NCI-H2029 (cell line): Measurements from ENCODE around the gene NINJ1.

Experiments used
- DNase-seq: peaks from one replicate; lab custom pipeline; 2025; lab: John Stamatoyannopoulos, UW

NINJ1 gene

DNA sequence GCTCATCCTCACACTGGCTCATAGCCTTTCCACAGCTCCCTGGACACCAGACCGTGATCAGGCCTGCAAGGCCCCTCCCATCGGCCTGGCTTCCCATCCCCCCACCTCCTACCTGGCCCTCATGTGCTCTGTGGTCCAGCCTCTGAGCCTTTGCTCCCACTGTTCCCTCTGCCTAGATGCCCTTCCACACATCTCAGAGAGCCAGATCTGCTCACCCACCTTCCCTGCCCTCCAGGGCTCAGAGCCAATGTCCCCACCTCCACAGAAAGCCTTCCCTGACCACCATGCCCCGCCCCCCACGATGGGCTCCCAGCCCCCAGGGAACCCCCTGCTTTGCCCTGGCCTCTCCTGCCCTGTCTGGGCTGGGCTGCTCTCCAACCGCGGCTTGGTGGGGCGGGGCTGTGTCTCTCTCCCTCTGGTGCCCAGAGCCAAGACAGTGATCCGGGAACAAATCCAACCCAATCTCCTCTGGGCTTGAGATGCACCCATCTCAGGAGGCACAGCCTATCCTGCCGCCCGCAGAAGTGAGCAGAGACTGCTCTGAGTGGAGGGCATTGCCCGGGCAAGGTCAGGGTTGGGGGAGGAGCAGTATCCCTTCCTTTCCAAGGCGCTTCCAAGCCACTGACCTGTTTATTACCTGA lies 1.6 kb downstream of the NINJ1 start:
- DNase-seq = peak; percentile 52

DNA sequence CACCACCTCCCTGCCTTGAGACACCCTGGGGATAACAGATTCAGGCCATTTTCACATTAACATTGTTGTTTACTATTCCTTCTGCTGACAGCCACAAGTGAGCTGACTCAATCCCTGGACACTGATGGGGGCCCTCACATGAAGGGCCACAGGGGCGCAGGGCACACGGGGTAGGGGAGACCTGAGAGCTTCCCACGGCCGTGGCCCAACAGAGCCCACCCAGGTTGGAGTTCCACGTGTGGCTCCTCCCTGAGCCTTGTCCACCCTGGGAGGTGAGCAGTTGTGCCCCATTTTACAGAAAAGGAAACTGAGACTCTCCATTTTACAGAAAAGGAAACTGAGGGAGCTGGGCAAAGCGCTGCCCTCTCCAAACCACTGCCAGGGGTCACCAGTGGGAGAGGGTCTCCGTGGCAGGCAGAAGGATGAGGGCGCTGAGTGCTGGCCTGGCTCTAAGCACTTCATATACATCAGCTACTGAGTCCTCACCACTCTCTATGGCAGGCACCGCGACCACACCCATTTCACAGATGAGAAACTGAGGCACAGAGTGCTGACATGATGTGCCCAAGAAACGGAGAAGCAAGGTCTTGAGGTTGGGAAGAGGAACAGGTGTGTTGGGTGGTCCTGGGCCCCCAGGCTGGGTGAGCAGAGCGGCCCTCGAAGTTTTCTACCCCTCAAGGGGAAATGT lies 2.3 kb downstream of the NINJ1 start:
- DNase-seq = no peak

- no peak for DNase-seq
Measured at GRCh38 chr9:93130861-93131481, 3.1 kb downstream of the NINJ1 start.

DNA sequence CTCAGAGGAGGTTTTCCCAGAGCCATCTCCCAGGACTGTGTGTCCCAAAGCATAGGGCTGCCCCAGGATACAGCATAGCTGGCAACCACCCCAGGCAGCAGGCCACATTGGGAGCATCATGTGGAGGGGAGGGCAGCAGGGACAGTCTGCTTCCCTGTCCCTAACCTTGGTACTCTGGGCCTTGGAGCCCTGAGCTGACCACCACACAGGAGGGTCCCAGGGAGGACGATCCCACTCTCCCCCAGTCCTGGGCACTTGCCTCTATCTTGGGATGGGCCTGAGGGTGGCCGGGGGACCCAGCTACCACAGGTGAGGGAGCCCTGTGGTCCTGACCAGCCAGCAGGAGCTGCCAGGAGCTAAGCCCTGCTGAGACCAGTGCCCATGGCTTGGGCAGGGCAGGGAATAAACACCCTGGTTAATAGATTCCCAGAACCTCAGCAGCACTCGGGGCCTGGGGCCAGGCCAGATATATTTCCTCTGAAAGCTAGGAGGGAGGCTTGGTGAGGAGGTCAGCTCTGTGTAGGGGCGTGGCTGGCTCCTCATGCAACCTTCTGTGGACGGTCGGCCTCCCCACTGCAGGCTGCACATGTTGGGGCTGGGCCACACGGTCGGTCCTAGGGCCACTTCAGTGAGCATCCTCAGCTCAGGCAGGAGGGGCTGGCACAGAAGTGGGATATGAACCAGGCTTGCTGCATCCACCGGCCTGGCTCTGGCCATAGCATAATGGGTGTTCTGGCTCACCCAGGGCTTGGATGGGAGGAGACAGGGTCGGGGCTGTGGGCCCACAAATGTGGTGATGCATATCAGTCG lies 4.2 kb downstream of the NINJ1 start:
- no peak for DNase-seq

GRCh38 chr9:93129286-93129685 lies 4.8 kb downstream of the NINJ1 start:
- DNase-seq = no peak

DNA sequence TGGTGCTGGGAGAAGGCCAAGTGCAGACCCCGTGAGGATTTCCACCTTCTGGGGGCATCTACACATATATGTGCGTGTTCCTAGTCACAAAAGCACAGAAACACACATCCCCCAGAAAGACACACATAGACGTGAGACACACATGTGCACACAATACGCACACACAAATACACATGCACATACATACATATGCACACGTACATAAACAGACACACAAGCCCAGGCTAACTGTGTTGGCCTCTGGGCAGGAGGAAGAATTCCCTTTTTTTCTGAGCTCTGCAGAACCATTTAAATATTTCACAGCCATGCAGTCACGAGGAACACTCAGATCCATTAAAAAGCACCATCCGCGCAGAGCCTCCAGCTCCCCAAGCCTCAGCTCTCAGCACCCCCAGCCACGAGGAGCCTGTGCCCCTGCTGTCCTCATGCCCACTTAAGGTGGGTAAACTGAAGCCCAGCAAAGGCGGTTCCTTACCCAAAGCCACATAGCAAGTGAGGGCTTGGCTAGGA lies 5.3 kb downstream of the NINJ1 start:
- no peak for DNase-seq

DNA sequence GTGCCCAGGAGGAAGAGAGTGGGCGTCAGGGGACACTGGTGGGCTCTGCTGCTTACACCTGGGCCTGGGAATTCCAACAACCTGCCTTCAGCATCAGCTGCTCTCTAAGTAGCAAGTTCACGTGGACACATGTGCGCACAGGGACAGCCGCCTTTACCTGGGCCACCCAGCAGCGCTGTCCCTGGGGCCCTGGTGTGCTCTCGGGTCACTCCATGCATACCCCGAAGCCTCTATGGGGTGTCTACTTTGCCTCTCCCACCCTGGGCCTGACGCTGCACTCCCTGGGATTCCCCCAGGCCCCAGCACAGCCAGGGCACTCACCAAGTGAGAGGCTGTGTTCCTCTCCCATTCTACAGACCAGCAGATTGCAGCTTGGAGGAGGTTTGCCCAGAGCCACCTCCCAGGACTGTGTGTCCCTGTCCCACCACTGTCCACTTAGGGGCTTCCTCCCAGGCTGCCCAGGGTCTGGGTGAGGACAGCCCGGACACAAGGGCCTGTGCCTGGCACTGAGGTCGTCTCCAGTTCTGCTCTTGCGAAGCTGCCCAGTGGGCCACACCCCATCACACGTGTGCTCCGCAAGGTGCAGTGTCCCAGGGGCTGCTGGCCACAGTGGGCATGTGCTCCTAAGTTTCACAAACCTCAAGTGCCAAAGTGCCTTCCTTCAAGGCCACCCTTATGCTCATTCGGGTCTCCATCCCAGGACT lies 5.9 kb downstream of the NINJ1 start:
- no peak for DNase-seq

DNA sequence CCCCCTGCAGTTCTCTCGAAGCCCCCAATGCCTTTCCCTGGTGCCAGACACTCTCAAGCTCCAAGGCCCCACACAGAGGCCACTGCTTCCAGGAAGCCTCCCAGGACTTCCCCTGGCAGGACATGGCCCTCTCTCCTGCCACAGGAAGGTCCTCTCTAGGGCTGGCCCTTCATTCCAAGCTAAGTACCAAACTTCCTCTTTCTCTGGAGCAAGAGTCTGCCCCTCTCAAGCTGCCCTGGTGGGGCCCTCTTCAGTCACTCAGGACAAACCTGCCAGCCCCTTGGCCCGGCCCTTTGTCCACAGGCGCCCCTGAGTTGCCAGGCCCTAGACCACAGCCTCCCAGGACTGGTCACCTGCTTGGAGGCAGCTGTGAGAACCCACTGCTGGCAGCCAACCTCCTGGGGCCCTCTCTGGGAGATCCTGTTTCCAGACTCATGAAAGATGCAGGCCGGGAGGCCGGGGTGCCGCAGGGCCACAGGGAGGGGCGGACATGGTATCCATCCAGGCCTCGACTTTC lies 6.6 kb downstream of the NINJ1 start:
- DNase-seq = no peak

GRCh38 chr9:93126825-93127368 lies 7.2 kb downstream of the NINJ1 start:
- DNase-seq = no peak

GRCh38 chr9:93126151-93126781 lies 7.8 kb downstream of the NINJ1 start:
- no peak for DNase-seq

- no peak for DNase-seq
Measured at GRCh38 chr9:93125331-93125894, 8.6 kb downstream of the NINJ1 start.

DNA sequence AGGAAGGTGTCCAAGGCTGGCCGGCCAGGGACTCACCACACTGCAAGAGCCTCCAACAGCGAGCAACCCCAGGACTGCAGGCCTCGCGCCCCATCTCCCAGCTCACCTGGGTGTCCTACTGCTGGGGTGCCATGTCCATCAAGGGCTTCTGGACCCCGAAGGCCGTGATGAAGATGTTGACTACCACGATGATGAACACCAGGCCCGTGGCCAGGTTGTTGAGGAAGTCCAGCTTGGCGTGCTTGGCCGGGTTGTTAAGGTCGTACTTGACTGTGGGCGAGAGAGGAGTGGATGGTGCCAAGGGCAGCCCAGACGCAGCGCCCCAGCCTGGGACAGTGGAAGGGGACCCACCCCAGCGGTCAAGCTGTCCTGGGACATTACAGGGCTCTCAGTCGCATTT lies 9.3 kb downstream of the NINJ1 start:
- DNase-seq = no peak

DNA sequence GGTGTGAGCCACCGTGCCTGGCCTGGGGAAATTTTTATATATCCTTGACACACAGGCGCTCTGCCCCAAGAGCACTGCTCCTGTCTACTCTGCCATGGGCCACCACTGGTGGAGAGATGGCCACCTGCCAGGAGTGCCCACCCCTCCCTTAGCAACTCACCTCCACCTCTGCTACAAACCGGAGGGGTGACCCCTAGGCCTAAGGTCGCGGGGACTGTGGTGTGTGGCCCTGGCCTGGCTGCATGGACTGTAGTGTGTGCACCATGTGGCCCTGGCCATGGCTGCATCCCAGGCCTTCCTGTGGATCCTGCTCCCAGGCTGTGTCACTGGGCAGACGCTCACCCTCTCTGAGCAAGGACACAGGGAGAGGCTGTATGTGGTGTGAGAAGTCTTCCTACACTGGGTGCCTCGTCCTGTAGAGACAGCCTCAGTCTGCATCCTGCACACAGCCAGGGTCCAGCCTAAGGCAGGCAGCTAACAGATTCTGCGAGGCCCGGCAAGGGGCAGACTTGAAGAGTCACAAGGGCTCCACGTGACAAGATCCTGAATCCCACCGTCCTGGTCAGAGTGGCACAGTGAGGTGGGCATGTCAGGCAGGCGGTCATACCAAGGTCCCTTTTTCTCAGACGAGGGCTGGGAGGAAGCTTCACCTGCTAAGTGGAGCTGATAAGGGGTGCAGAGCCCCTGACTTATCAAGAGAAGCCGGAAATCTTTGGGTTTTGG lies 10.3 kb downstream of the NINJ1 start:
- DNase-seq = no peak

DNA sequence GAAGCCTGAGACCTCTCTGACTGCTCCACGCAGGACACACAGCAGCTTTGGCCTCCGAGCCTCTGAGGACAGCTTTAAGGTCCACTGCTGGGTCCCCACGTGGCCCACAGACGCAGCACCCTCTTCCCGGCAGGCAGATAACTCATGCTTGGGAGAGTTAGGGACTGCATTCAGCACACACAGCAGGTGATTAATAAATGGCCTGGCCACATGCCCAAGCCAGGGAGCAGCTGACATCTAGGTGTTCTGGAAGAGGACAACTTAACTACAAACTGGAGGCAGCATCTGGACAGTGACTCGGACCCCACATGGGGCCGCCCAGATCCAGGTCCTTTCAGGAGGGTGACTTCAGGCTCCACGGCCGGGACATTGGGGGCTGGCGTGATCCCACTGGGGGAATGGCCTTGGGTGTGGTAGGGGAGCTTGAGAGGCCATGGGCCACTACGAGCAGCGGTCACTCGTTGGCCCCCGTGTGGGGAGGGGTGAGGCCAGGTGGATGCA lies 11.3 kb downstream of the NINJ1 start:
- no peak for DNase-seq

DNA sequence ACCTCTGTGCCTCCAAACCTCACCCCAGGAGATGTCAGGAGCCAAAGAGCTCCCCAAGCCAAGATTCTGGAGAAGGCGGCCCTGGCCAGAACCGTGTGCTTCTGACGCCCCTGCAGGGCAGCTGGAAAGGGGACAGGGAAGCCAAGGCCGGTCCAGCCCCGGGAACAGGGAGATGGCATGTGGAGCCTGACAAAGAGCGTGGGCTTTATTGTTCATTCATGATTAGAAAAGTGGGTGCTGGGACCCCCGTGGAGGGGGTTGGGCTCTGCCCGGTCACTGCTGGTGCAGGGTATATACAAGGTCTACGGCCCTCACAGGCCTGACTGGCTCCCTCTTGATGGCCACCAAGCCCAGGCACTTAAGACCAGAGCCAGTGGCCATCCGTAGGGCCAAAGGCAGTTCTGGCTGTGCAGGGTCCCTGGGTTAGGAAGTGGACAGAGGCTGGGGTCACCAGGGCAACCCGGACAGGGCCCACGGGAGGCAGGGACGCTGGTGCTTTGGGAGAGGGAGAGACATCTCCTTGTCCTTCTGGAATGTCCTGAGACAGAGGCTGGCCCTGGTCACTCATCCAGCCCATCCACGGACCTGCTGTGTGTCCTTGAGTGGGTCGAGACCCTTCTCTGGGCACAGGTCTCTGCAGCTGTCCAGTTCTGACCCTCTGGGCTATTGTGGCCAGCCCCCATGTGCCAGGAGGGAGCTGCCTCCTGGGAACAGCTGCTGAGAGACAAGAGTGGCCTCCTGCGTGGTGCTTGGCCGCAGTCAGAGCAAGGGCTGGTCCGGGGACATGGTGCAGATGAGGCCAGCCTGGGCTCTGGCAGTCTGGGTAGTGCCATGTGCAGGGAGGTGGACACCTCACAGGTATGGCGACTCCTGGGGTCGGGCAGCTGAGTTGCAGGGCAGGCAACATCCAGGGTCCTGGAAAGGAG lies 12.5 kb downstream of the NINJ1 start:
- no peak for DNase-seq

DNA sequence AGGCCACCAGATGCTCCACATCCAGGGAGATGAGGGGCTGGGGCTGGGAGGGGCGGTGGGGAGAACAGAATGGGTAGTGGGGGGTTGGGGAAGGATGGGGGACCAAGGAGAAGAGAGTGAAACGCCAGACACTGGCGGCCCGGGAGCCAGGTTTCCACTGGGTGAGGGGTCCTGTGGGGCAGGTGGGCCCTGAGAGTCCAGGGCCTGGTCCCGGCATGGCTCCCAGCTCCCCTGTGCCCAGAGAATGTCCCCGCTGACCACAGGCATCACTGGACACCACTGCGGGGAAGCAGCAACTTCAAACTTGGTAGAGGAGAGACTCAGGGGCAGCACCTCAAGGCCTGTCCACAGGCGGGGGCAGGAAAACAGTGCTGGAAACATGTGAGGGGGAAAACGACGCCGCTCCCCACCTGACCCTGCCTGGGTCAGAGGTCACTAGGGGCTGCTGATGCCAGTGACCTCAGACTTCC lies 13.2 kb downstream of the NINJ1 start:
- DNase-seq = no peak

DNA sequence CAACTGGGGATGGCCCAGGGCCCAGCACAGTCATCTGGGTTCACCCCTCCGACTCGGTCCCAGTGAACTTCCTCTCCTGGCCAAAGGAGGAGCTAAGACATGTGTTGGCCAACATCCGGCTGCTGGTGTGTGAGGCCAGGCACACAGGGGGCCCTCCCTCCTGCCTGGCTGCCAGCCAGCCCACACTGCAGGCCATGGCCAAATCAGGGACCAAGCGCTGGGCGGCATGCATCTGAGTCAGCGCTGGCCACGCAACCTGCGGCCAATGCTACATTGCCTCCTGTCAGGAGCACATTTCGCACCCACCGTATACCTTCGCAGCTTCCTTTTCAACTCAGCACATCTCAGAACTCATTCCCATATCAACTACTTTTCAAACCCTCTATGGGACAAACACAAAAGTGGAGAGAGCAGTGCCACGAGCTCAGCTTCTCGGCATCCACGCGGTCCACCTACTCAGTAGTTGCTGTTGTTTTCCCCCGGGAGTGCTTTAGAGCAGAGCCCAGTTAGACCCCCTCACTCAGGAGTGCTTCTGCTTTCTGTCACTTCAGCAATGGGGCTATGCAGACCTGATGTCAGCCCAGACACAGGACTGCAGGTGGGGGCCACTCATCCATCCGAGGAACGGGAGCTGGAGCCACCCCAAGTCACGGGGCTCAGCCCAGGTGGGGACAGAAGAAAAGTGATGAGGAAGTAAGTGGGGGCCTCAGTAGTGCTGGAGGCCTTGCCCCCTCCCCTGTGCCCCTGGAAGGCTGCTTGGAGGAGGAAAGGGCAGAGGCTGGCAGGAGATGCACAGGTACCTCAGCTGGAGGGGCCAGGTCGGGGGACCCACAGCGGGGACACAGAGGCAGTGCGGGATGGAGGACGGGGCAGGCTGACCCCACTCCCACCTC lies 13.9 kb downstream of the NINJ1 start:
- DNase-seq = peak; percentile 83

DNA sequence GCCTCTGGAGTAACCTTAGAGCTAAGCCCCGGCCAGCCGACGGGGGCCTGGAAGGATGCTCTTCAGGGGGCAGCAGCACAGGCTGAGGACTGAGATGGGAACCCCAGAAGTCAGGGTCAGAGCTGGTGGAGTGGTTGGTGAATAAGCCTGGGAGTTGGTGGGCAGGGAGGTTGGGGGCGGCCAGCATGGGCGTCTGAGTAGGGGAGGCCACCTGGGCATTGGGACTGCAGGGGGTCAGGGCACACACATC lies 14.4 kb downstream of the NINJ1 start:
- DNase-seq = no peak
